ENCODE results near the gene PRTFDC1. TPM values are rescaled to one million over a fixed set of nuclear protein-coding genes. Genes with fewer than 3 reads are reported as not detected.

PRTFDC1 gene
- total RNA-seq, 3 donors from 2014 or later (not counting 1 experiment from before 2014, with no cell fraction given) = 1.2 to 1.9 (median 1.4) TPM

GRCh38 chr10:24869354-24870015, 82.9 kb downstream of the PRTFDC1 start:
- TF ChIP-seq, protein P1, sequence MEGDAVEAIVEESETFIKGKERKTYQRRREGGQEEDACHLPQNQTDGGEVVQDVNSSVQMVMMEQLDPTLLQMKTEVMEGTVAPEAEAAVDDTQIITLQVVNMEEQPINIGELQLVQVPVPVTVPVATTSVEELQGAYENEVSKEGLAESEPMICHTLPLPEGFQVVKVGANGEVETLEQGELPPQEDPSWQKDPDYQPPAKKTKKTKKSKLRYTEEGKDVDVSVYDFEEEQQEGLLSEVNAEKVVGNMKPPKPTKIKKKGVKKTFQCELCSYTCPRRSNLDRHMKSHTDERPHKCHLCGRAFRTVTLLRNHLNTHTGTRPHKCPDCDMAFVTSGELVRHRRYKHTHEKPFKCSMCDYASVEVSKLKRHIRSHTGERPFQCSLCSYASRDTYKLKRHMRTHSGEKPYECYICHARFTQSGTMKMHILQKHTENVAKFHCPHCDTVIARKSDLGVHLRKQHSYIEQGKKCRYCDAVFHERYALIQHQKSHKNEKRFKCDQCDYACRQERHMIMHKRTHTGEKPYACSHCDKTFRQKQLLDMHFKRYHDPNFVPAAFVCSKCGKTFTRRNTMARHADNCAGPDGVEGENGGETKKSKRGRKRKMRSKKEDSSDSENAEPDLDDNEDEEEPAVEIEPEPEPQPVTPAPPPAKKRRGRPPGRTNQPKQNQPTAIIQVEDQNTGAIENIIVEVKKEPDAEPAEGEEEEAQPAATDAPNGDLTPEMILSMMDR (IDR thresholded peaks at IDR 0.05) = no peak
- Histone ChIP-seq H3K4me3 (ENCODE audit: low read length) (no peak overlapping the region), H3K27ac (ENCODE audit: low read length) (no peak overlapping the region), H3K36me3 (ENCODE audit: control insufficient read depth, insufficient read depth, low read length) (no peaks in the 10 kb centered on the region), H3K27me3 (ENCODE audit: control insufficient read depth, insufficient read depth, low read length) (no peaks in the 10 kb centered on the region), H3K4me1 (ENCODE audit: control insufficient read depth, insufficient read depth, low read length) (peaks cover 8% of the 10 kb centered on the region), H3K9me3 (ENCODE audit: control insufficient read depth, insufficient read depth, low read length) (no peaks in the 10 kb centered on the region)
- DNase-seq (no peak), ATAC-seq (no peak)
- H3K4me1 Mint-ChIP-seq = peaks cover 23 to 27% of the 10 kb centered on the region in 2 donors
- H3K27me3 Mint-ChIP-seq (ENCODE audit: low read depth in 2 of 2) = peaks cover 0 to 2% of the 10 kb centered on the region in 2 donors
- intact Hi-C loops (cut with micrococcal nuclease) = no loop called here
- H3K36me3 Mint-ChIP-seq = no peaks in the 10 kb centered on the region
- no peaks in the 10 kb centered on the region for H3K9me3 Mint-ChIP-seq
- H3K4me3 Mint-ChIP-seq = no peak overlapping the region
- WGBS (ENCODE audit: insufficient coverage) = 67% methylated on average over 2 of the region's 2 CpGs
- no peak overlapping the region for H3K27ac Mint-ChIP-seq

DNA sequence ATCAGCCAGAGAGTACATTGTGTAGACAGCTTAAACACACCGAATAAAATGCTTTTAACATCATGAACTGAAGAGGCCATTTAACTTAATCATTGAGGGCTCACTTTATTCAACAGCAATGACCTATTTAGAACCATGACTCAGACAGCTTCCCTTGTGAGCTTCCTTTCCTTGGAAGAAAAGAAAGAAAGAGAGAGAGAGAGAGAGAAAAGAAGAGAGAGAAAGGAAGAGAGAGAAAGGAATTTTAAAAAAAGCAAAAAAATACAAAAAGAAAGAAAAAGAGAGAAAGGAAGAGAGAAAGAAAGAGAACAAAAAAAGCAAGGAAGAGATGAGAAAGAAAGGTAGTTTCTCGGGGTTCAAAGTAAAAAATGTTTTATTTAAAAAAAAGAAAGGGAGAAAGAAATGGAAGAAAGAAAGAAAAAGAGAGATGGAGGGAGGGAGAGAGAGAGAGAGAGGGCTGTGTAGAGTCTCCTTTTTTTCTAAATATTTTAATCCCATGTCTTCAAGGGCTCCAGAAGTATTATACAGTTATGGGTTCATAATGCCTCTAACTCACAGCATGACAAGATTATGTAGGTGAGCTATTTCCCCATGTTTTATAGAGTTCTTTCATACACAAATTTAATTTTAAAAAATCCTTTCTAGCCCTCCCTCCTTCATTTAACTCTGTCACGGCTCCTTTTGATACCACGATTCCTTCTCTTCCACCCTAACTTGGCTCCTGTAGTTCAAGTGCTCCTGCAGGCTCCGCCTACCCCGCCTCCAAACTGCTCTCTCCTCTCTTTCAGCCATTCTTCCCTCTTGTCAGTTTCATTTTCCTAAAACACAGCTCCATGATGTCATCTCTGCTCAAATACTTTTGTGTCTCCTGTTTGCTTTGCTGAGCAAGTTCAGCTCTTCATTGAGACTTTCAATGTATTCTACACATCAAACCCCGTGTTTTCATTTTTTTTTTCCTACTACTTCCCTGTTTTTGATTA, 85.5 kb downstream of the PRTFDC1 start:
- Mint-ChIP-seq H3K9me3 (no peaks in the 10 kb centered on the region), H3K36me3 (no peaks in the 10 kb centered on the region), H3K4me3 (no peak overlapping the region), H3K4me1 (peaks cover 12% of the 10 kb centered on the region in 2 donors), H3K27ac (no peak overlapping the region), H3K27me3 (ENCODE audit: low read depth in 2 of 2) (peaks cover 0 to 2% of the 10 kb centered on the region in 2 donors)
- H3K4me3 ChIP-seq (ENCODE audit: low read length) = no peak overlapping the region
- H3K9me3 ChIP-seq (ENCODE audit: control insufficient read depth, insufficient read depth, low read length) = no peaks in the 10 kb centered on the region
- TF ChIP-seq, protein P1 (IDR thresholded peaks at IDR 0.05) = no peak
- H3K36me3 ChIP-seq (ENCODE audit: control insufficient read depth, insufficient read depth, low read length) = no peaks in the 10 kb centered on the region
- ATAC-seq (no peak), DNase-seq (no peak)
- H3K4me1 ChIP-seq (ENCODE audit: control insufficient read depth, insufficient read depth, low read length) = no peaks in the 10 kb centered on the region
- intact Hi-C loops (cut with micrococcal nuclease) = no loop called here
- WGBS (ENCODE audit: insufficient coverage) = 69% methylated on average over 7 of the region's 7 CpGs
- no peak overlapping the region for H3K27ac ChIP-seq (ENCODE audit: low read length)
- H3K27me3 ChIP-seq (ENCODE audit: control insufficient read depth, insufficient read depth, low read length) = no peaks in the 10 kb centered on the region

GRCh38 chr10:24865783-24866182, 86.6 kb downstream of the PRTFDC1 start:
- H3K27ac Mint-ChIP-seq = no peak overlapping the region
- no peak overlapping the region for H3K4me3 Mint-ChIP-seq
- peaks cover 12% of the 10 kb centered on the region in 2 donors for H3K4me1 Mint-ChIP-seq
- ATAC-seq = no peak
- peaks cover 0 to 2% of the 10 kb centered on the region in 2 donors for H3K27me3 Mint-ChIP-seq (ENCODE audit: low read depth in 2 of 2)
- H3K36me3 ChIP-seq (ENCODE audit: control insufficient read depth, insufficient read depth, low read length) = no peaks in the 10 kb centered on the region
- DNase-seq = no peak
- H3K27ac ChIP-seq (ENCODE audit: low read length) = no peak overlapping the region
- H3K9me3 ChIP-seq (ENCODE audit: control insufficient read depth, insufficient read depth, low read length) = no peaks in the 10 kb centered on the region
- no peak overlapping the region for H3K4me3 ChIP-seq (ENCODE audit: low read length)
- 78% methylated on average over 3 of the region's 3 CpGs for WGBS (ENCODE audit: insufficient coverage)
- H3K4me1 ChIP-seq (ENCODE audit: control insufficient read depth, insufficient read depth, low read length) = no peaks in the 10 kb centered on the region
- H3K36me3 Mint-ChIP-seq = no peaks in the 10 kb centered on the region
- no peaks in the 10 kb centered on the region for H3K9me3 Mint-ChIP-seq
- TF ChIP-seq, protein P1 (IDR thresholded peaks at IDR 0.05) = no peak
- no peaks in the 10 kb centered on the region for H3K27me3 ChIP-seq (ENCODE audit: control insufficient read depth, insufficient read depth, low read length)
- intact Hi-C loops (cut with micrococcal nuclease) = no loop called here

Data from natural killer cell (primary cell).